ES-I3 (cell line): ENCODE results near the gene RASD1.
"Not testable (repeated sequence)": the region's sequence is repeated elsewhere in the genome, so short reads cannot be mapped to it uniquely, and the experiment has no call there.

Source experiments
- H3K36me3 ChIP-seq: 2 replicates; pipeline ENCODE4 v1.6.1; 2013; ENCODE audit warnings: mild to moderate bottlenecking, low read length, control low read depth, moderate library complexity; ENCODE audit not compliant: insufficient read depth
- H3K4me1 ChIP-seq: 2 replicates; pipeline ENCODE4 v1.6.1; 2013; ENCODE audit warnings: mild to moderate bottlenecking, control low read depth, low read length; ENCODE audit not compliant: insufficient read depth
- H3K9ac ChIP-seq: 2 replicates; pipeline ENCODE4 v1.6.1; 2013; ENCODE audit warnings: low read depth, mild to moderate bottlenecking, low read length, moderate library complexity
- H3K9me3 ChIP-seq: 2 replicates; pipeline ENCODE4 v1.6.1; 2013; ENCODE audit warnings: mild to moderate bottlenecking, low read length, moderate library complexity; ENCODE audit not compliant: control insufficient read depth, insufficient read depth

Gene RASD1

GRCh38 chr17:17467720-17468119 lies 28.5 kb downstream of the RASD1 start:
- Histone ChIP-seq H3K9ac (no peak overlapping the region), H3K36me3 (no peaks in the 10 kb centered on the region), H3K9me3 (no peaks in the 10 kb centered on the region), H3K4me1 (no peaks in the 10 kb centered on the region)

DNA sequence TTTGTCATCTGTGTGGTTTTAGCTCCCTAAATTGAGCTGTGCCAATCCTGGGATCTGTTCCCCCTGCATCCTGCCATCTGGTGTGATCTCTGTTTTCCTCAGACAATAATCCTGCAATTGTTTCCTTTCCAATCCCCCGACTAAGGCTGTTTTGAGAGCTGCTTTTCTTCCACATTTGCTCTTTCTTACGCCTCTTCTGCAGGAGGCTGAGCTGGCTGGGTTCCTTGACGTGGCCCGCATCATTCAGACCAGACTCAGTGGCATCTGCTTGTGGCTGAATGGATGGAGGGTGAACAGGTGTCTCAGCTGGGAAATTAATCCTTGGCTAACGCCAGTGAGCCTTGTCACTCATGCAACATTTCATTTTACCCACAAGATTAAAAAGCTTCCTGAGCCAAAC lies 29.2 kb downstream of the RASD1 start:
- Histone ChIP-seq H3K9me3 (no peaks in the 10 kb centered on the region), H3K4me1 (no peaks in the 10 kb centered on the region), H3K36me3 (no peaks in the 10 kb centered on the region), H3K9ac (no peak overlapping the region)

GRCh38 chr17:17466511-17466910 lies 29.7 kb downstream of the RASD1 start:
- Histone ChIP-seq H3K36me3 (no peaks in the 10 kb centered on the region), H3K4me1 (no peaks in the 10 kb centered on the region), H3K9ac (no peak overlapping the region), H3K9me3 (no peaks in the 10 kb centered on the region)

GRCh38 chr17:17465878-17466277 lies 30.3 kb downstream of the RASD1 start:
- not testable (repeated sequence) for H3K9me3 ChIP-seq, H3K4me1 ChIP-seq, H3K9ac ChIP-seq, H3K36me3 ChIP-seq

- Histone ChIP-seq H3K36me3 (no peaks in the 10 kb centered on the region), H3K9ac (no peak overlapping the region), H3K4me1 (no peaks in the 10 kb centered on the region), H3K9me3 (no peaks in the 10 kb centered on the region)
Measured at GRCh38 chr17:17463821-17464220, 32.4 kb downstream of the RASD1 start.

DNA sequence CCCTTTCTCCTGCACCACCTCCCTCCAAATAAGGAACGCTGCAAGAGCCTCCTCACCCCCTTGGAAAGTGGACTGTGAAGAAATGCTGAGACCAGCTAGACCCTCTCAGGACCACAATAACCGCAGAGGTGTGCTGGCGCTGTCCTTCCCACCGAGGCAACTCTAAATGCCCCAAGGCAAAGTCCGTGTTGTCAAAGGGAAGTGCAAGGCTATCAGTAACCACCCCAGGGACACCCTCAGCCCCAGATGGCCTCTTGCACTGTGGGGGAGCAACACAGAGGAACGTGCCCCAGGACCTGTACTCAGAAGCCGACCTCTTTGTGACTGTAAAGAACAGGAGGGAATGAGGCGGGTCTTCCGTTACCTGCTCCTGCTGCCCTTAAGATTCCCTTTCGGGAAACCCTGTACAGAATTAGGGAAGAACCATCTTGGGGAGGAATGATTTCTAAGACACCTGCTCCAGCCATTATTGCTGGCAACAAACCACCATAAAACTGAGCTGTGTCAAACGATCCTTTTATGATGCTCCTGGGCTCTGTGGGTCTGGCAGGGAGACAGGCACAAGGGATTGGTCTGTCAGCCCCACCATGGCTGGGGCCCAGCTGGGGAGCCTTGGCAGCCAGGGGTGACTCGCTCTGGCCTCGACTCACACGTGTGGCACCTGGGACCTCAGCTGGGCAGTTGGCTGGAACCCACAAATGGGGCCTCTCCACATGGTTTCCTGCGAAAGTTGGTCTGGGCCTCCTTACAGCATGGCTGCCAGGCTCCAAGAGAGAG lies 34.0 kb downstream of the RASD1 start:
- H3K4me1 ChIP-seq = no peaks in the 10 kb centered on the region
- H3K36me3 ChIP-seq = no peaks in the 10 kb centered on the region
- H3K9me3 ChIP-seq = no peaks in the 10 kb centered on the region; the same call in 1 of the 2 replicates
- no peak overlapping the region for H3K9ac ChIP-seq

DNA sequence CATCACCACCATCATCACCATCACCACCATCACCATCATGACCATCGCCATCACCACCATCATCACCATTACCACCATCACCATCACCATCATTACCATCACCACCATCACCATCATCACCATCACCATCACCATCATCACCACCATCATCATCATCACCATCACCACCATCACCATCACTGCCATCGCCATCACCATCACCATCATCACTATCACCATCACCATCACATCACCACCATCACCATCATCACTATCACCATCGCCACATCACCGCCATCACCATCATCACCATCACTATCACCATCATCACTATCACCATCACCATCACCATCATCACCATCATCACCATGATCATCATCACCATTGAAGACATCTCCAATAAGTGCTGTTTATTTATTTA lies 36.2 kb downstream of the RASD1 start:
- no peaks in the 10 kb centered on the region for H3K36me3 ChIP-seq
- no peaks in the 10 kb centered on the region for H3K4me1 ChIP-seq
- H3K9me3 ChIP-seq = no peaks in the 10 kb centered on the region; the same call in 1 of the 2 replicates
- no peak overlapping the region for H3K9ac ChIP-seq

GRCh38 chr17:17457680-17458079 lies 38.5 kb downstream of the RASD1 start:
- Histone ChIP-seq H3K9ac (no peak overlapping the region), H3K4me1 (no peaks in the 10 kb centered on the region), H3K36me3 (no peaks in the 10 kb centered on the region), H3K9me3 (no peaks in the 10 kb centered on the region; the same call in 1 of the 2 replicates)

GRCh38 chr17:17456251-17456650 lies 39.9 kb downstream of the RASD1 start:
- Histone ChIP-seq H3K4me1 (no peaks in the 10 kb centered on the region), H3K9me3 (no peaks in the 10 kb centered on the region; the same call in 1 of the 2 replicates), H3K9ac (no peak overlapping the region), H3K36me3 (no peaks in the 10 kb centered on the region)

GRCh38 chr17:17455173-17455572 lies 41.0 kb downstream of the RASD1 start:
- H3K36me3 ChIP-seq = no peaks in the 10 kb centered on the region
- H3K9me3 ChIP-seq = no peaks in the 10 kb centered on the region; the same call in 1 of the 2 replicates
- no peaks in the 10 kb centered on the region for H3K4me1 ChIP-seq
- H3K9ac ChIP-seq = no peak overlapping the region

- H3K4me1 ChIP-seq, H3K9ac ChIP-seq, H3K36me3 ChIP-seq, H3K9me3 ChIP-seq: not testable (repeated sequence)
Measured at GRCh38 chr17:17454700-17455099, 41.5 kb downstream of the RASD1 start.

GRCh38 chr17:17454276-17454675 lies 41.9 kb downstream of the RASD1 start:
- Histone ChIP-seq H3K4me1 (no peaks in the 10 kb centered on the region), H3K9me3 (no peaks in the 10 kb centered on the region; the same call in 1 of the 2 replicates), H3K36me3 (no peaks in the 10 kb centered on the region), H3K9ac (no peak overlapping the region)

DNA sequence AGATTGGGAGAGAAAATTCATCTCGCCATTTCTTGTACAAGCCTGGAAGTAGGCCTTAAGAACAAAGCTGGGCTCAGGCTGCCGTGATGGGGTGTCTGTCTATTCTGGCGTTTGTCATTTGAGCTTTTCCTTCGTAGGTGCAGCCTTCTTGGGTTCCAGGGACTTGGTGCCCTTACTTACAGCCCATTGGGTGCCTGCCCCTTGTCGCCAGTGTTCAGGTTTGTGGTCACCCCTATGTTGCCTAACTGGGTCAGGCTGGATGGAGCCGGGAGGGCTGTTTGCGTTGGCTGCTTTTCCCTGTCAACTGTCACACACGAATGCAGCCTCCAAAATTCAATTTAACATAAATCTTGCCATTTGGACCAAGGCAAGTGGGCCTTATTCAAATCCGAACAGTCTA lies 43.1 kb downstream of the RASD1 start:
- no peaks in the 10 kb centered on the region for H3K36me3 ChIP-seq
- no peak overlapping the region for H3K9ac ChIP-seq
- no peaks in the 10 kb centered on the region for H3K4me1 ChIP-seq
- no peaks in the 10 kb centered on the region; the same call in 1 of the 2 replicates for H3K9me3 ChIP-seq

DNA sequence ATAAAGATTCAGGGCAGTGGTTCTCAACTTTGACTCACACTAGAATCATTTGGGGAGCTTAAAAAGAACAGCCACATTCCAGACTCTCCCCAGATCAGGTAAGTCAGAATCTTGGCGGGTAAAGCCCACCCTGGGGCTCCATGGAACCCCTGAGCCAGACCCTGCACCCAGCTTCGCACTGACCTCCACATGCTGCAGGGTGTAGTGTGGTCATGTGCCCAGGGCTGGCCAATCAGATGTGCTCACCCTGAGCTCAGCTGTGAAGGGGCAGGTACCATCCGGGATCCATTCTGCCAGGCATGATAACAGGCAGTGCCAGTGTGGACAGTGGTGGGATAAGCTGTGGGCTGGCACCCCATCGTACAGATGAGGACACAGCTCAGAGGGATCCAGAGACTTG lies 47.5 kb downstream of the RASD1 start:
- Histone ChIP-seq H3K9me3 (no peaks in the 10 kb centered on the region), H3K4me1 (peaks cover 14% of the 10 kb centered on the region; the same call in 1 of the 2 replicates), H3K9ac (no peak overlapping the region), H3K36me3 (no peaks in the 10 kb centered on the region)

DNA sequence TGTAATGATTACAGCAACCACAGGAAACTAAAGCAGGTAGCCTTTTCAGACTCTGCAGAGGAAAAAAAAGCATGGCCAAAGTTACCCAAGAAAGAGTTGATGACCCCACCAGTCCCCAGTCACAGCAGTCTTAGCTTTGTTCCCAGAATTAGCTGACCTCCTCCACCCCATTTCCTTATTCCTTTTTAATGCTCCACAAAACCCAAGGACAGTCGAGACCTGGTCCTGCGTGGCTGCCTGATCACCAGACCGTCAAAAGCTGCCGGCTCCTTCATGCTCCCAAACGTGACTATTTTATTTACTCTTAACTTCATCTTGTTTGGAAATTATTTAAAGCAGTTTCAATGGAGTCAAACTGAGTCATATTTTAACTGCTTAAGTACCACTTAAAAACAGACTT lies 48.1 kb downstream of the RASD1 start:
- Histone ChIP-seq H3K36me3 (no peaks in the 10 kb centered on the region), H3K9ac (no peak overlapping the region), H3K9me3 (no peaks in the 10 kb centered on the region), H3K4me1 (peaks cover 14% of the 10 kb centered on the region; the same call in 1 of the 2 replicates)
